Measurements from ENCODE around the gene TCF4.

The TCF4 gene

DNA sequence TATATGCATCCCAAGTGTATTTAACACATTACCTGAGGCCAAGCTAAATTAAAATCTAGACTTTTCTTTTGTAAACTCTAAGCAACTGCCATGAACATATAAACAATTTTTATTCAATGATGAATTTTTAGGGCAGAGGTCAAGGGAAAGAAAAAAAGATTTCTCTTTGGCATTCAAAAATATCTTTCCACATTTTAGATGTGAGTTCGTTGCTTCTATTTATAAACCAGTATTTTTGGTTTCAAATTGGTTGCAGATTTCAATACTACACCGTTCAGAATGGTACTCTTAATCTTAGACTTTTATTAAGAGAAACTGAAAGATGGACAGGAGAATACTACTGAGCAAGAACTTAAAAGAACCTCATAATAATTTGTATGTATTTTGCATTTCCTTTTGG is 335.1 kb downstream of the TCF4 start:
- no peak overlapping the region for H3K4me3 ChIP-seq (replicated peaks; ENCODE audit: low read depth, low read length)
- TF ChIP-seq, protein P1, sequence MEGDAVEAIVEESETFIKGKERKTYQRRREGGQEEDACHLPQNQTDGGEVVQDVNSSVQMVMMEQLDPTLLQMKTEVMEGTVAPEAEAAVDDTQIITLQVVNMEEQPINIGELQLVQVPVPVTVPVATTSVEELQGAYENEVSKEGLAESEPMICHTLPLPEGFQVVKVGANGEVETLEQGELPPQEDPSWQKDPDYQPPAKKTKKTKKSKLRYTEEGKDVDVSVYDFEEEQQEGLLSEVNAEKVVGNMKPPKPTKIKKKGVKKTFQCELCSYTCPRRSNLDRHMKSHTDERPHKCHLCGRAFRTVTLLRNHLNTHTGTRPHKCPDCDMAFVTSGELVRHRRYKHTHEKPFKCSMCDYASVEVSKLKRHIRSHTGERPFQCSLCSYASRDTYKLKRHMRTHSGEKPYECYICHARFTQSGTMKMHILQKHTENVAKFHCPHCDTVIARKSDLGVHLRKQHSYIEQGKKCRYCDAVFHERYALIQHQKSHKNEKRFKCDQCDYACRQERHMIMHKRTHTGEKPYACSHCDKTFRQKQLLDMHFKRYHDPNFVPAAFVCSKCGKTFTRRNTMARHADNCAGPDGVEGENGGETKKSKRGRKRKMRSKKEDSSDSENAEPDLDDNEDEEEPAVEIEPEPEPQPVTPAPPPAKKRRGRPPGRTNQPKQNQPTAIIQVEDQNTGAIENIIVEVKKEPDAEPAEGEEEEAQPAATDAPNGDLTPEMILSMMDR (IDR thresholded peaks at IDR 0.05; ENCODE audit: low read depth, low read length, missing control alignments) = no peak
- no peak for DNase-seq (ENCODE audit: extremely low read depth, low read depth)

DNA sequence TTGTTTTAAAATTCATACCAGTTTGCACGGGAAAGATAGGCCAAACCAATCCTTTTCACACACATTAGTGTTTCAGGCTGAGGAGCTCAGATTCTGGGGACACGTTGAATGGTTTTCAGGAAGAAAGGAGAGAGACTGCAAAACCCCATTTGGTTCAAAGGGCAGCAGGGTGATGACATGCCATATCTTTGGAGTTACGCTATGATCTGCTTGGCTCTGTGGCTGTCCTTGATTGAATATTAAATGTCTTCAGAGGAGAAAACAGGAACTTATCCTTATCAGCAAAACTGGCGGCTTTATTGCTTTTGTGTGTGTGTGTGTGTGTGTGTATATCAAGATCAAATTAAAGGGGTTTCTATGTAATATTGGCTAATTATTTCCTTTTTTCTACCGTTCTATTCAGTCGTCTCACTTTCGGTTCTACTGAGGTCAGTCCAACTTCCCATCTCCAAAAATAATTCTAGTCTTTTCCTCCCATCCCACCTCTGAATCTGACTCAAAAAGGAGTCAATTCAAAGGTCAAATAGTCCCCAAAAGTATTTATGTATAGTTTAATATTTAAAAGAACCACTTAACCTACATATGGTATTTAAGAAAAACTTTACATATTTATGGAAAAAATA is 335.8 kb downstream of the TCF4 start:
- TF ChIP-seq, protein P1 (IDR thresholded peaks at IDR 0.05; ENCODE audit: low read depth, low read length, missing control alignments) = no peak
- no peak for DNase-seq (ENCODE audit: extremely low read depth, low read depth)
- H3K4me3 ChIP-seq (replicated peaks; ENCODE audit: low read depth, low read length) = peak overlapping the region; percentile 7; the same call in 1 of the 2 replicates

DNA sequence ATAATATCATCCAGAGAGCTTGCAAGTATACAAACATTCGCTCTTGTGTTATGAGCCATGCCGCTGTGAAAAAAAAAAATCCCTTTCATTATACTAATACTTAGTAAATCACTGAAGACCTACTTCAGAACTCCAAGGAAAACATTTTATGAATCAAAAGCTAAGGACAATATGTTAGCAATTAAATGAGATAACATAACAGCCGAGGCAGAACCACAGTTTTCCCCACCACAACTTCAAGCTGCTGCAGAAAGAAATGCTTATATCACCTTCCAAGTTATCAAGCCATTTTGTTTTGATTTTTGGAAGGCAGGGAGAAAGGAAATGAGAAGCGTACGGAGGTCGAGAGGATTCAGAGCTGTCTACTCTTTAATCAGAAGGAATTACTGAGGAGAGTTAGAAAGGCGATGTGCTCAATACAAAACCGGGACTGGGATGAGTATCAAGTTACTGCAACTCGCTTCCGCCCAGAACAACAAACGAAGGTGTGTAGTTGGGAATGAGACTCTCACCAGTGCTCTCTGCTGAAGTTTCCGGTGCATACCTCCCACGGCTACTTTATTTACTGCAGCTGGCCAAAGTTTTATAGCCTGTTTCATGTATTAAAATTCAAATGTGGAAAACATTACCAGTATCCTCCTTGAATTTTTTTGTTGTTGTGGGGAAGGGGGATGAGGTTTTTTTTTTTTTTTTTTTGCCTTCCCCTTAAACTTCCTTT is 336.6 kb downstream of the TCF4 start:
- TF ChIP-seq, protein P1 (IDR thresholded peaks at IDR 0.05; ENCODE audit: low read depth, low read length, missing control alignments) = no peak
- H3K4me3 ChIP-seq (replicated peaks; ENCODE audit: low read depth, low read length) = peak overlapping the region; percentile 27
- peak; percentile 95 for DNase-seq (ENCODE audit: extremely low read depth, low read depth)

DNA sequence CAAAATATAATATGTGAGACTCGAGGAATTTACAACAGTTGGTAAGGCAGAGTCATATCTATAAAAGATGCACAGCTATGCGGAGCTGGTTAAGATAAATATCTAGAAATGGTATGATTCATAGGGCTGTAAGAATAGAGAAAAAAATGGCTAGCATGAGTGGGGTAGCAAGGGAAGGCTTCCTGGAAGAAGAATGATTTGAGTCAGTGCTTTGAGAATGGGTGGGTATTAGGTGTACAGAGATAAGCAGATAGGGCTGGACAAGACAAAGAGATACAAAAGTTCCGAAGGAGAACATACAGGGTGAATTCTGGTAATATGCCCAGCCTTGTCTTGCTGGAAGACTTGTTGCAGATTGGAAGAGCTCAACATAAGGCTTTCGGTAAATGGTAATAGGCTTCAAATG is 337.2 kb downstream of the TCF4 start:
- no peak for DNase-seq (ENCODE audit: extremely low read depth, low read depth)
- peak overlapping the region; percentile 27 for H3K4me3 ChIP-seq (replicated peaks; ENCODE audit: low read depth, low read length)
- TF ChIP-seq, protein P1 (IDR thresholded peaks at IDR 0.05; ENCODE audit: low read depth, low read length, missing control alignments) = no peak

DNA sequence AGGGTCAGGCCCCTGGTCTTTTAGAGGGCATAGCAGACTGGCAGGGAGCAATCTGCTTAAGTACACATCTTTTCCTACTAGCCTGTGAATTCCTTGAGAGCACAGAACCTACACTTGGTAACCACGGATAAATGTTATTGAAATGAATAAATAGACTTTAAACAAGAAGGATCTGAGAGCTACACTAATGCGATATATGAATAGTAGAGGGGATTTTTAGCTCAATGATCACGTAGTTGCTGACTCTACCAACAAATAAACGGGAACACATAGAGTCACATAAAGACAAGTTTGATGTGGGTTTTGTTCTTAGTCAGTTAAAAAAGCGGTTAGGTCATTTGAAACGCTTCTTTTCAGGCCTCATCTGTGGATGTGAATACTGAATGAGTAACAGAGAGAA is 338.4 kb downstream of the TCF4 start:
- TF ChIP-seq, protein P1 (IDR thresholded peaks at IDR 0.05; ENCODE audit: low read depth, low read length, missing control alignments) = no peak
- H3K4me3 ChIP-seq (replicated peaks; ENCODE audit: low read depth, low read length) = no peak overlapping the region
- DNase-seq (ENCODE audit: extremely low read depth, low read depth) = no peak

DNA sequence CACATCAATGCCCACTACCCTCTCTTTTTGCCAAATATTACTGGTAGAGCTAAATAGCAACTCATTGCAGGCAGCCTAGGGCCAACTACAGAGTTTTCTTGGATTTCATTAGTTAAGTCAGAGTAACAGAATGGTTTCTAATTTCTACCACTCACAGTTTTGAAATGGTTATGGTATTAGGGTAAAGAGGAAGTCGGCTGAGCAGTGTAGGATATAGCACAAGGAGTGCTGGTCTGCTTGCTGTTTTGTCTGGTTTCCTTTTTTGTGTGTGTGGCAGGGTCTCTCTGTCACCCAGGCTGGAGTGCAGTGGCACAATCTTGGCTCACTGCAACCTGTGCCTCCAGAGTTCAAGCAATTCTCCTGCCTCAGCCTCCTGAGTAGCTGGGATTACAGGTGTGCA is 339.5 kb downstream of the TCF4 start:
- H3K4me3 ChIP-seq (replicated peaks; ENCODE audit: low read depth, low read length) = no peak overlapping the region
- TF ChIP-seq, protein P1 (IDR thresholded peaks at IDR 0.05; ENCODE audit: low read depth, low read length, missing control alignments) = no peak
- no peak for DNase-seq (ENCODE audit: extremely low read depth, low read depth)
